TTC549 (cell line): ENCODE measurements around the gene WDR54.
"Not testable (repeated sequence)": the region's sequence is repeated elsewhere in the genome, so short reads cannot be mapped to it uniquely, and the experiment has no call there.

Experiments
- FAIRE-seq: peaks from 2 replicates; lab custom pipeline; 2012; peaks lifted over from hg19 to GRCh38; lab: Jason Lieb, UNC

The WDR54 gene

GRCh38 chr2:74429487-74430451 is 8.2 kb downstream of the WDR54 start:
- no peak for FAIRE-seq

DNA sequence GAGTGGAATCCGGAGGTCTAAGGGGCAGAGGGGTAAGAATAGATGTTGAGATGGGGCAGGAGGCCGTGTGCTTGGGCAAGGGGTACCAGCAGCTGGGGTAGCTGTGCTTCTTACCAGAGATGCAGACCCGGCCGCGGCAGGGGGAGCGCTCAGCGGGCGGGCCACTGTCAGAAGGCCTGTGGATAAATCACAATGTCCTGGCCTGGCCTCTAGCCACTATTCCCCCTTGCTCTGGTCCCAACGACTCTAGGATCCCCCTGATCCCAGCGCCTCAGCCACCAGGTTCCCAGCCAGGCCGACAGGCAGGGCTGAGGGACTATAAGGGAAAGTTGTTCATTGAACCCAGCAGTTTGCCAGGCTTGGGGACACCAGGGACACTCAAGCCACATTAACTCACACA is 9.0 kb downstream of the WDR54 start:
- no peak for FAIRE-seq

- no peak for FAIRE-seq
Observed at GRCh38 chr2:74436111-74436805, 14.7 kb downstream of the WDR54 start.

- no peak for FAIRE-seq
Observed at GRCh38 chr2:74436848-74437695, 15.5 kb downstream of the WDR54 start.

DNA sequence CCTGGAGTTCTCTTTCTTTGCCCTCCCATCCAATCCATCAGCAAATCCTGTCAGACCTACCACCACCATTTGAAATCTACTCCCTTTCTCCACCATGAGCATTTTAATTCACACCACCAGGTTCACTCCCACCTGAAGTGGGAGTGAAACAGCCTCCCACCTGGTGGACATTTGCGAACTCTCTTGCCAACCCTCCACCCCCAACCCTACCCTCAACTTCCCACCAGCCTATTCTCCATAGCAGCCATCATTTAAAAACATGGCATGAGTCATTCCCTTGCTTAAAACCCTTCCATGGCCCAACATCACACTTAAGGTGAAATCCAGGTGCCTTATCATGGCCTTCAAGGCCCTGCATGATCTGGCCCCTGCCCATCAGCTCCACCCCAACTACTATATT is 16.7 kb downstream of the WDR54 start:
- FAIRE-seq, result no peak

GRCh38 chr2:74439373-74439772 is 17.8 kb downstream of the WDR54 start:
- FAIRE-seq, result no peak

DNA sequence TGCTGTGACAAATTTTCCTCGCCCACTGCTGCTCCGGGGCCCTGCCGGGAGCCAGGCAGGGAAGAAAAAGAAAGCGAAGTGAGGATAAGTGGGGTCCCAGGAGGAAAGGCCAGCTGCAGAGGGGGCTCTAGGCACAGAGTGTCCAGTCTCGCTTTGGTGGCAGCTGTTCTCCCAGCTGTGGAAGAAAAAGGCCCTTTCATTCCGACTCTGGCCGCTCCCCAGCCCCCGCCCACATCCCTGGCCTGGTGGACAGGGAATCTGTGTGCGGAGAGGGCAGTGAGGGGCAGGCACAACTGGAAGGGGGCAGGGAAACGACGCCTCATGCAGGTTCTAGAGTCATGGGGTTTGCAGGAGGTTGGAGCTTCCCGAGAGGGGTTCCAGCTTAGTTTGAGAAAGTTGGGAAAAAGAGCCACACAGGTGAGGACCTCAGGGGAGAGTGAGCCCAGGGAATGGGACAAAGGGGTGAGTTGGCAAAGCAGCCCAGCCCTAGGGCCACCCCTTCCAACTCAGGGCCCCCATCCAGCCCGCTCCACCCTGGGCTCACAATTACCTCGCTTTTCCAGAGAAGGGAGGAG is 18.4 kb downstream of the WDR54 start:
- no peak for FAIRE-seq

GRCh38 chr2:74440378-74441169 is 19.0 kb downstream of the WDR54 start:
- peak; percentile 46 for FAIRE-seq

DNA sequence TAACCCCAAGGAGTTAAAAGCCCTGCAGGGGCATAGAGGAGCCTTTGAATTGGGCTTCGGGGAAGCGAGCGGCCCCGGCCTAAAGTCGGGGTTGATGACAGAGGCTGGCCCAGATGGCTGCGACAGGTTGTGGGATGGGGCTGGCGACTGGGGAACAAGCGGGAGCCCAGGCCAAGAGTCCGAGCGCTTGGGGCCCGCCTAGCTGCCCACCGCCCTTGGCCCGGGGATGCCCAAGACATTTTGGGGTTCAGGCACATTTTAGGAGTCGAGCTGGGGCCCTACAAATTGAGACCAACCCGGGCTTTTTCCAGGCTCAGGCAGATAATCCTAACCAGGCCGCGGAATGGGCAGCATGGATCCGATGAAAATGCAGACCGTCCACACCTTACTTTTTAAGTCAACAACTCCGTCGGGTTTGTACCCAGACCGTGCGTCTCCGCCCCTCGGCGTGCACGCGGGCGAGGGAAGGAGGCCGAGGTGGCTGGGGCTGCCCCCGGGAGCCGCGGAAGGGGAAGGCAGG is 19.7 kb downstream of the WDR54 start:
- no peak for FAIRE-seq

- no peak for FAIRE-seq
Observed at GRCh38 chr2:74441690-74442482, 20.4 kb downstream of the WDR54 start, which contains the start of gene RTKN. TSS of gene RTKN (minus strand) at chr2:74441937. CDS start at chr2:74441816, 121 bp downstream.

GRCh38 chr2:74442483-74443297 is 21.2 kb downstream of the WDR54 start:
- not testable (repeated sequence) for FAIRE-seq

- FAIRE-seq, result no peak
Observed at GRCh38 chr2:74444498-74445318, 23.2 kb downstream of the WDR54 start.

DNA sequence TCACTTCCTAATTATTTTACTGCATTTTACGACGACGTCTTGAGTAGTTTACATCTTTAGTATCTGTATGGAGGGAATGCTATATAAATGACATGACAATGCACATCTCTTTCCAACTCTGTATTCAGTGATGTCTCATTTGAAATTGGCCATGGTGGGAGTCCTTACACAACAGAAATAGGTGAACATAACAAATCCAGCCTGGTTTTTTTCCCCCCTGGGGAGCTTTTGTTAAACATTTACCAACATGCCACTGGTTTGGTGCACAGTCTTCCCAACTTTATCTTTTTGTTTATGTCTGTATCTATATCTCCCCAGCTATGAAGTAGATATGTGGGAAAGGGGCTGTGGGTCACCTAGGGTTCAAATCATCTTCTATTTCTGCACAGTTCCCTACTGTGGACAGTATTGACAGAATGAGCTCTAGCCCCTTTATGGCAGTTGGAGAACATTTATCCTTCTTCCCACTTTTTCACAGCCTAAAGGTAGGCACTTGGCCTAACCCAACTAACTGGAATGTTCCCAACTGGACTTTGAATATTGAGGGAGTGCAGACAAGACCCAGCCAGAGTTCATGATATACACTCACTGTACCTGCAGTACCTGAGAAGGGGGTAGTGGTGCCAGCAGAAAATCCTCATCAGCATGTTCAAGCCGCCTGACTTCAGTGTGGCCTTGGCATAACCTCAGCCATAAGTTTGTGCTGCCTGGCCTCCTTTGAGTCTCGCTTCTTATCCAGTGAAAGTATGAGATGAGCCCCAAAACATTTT is 25.9 kb downstream of the WDR54 start:
- FAIRE-seq, result no peak

DNA sequence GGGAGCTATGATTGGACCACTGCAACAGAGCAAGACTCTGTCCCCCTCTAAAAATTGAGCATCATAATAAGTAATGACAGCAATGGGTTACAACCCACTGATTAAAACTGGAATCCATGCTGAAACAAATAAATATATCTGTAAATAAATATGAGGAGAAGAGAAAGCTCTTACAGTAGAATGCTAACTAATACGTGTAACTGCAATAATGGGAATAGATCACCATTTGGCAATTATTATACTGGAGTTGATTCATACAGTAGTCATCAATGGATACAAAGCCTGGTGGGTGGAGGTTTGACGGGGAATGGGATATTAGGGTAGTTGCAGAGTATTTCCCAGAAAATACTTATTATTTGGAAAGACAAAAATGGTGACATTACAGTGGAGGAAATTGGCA is 27.2 kb downstream of the WDR54 start:
- no peak for FAIRE-seq

- no peak for FAIRE-seq
Observed at GRCh38 chr2:74450570-74451190, 29.1 kb downstream of the WDR54 start.

DNA sequence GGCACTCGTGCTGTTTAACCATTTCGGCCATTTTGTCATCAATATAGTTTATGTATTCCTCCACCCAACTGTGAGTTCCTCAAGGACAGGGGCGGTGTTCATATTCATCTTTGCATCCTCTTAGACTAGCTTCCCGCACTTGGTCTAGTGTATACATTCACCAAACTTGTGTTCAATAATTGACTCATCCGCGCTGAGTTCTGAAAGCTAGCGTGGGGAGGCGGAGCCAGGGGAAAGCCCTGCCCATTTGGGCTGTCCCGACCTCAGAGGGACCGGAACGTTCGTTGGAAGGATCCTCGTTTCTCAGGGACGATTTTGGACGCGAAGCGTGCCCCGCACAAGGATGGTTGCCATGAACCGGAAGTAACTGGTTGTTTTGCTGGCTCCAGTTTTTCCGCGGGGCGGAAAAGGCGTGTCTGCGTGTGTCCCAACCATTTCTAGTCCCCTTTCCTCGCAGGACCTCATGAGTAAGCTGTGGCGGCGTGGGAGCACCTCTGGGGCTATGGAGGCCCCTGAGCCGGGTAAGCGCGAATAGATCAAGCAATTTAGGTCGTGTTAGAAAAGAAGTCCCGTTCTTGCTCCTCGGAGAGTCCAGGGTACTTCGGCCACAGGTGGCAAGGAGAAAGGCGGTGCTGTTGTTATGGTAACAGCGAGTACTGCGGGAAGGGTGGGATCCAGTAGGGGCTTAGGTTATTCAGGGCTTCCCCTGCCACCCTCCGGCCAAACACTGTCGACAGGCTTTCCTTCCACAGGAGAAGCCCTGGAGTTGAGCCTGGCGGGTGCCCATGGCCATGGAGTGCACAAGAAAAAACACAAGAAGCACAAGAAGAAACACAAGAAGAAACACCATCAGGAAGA is 33.4 kb downstream of the WDR54 start, which contains the start of gene INO80B:
TSS of gene INO80B (plus strand) at position 434 of the 858 bp plus-strand sequence. CDS start at position 464, 30 bp downstream.
- FAIRE-seq, result peak; percentile 93
